ENCODE measurements around the gene CSTF2T. TPM values are rescaled to one million over a fixed set of nuclear protein-coding genes. Genes with fewer than 3 reads are reported as not detected.

The CSTF2T gene
- total and polyA plus RNA-seq, 2 of the 13 experiments (the other 11 are each of a cell fraction or from before 2014, with no cell fraction given), result 1.4 to 7.2 TPM

GRCh38 chr10:51699475-51700227 is at the start of gene CSTF2T (continued):
- TF ChIP-seq HNF1B (CRISPR knock-in tag; IDR thresholded peaks at IDR 0.05) (0 out of 2 replicates have a peak, but pooled peaks have one; percentile 42), GATAD1 (CRISPR knock-in tag; IDR thresholded peaks at IDR 0.05) (peak; percentile 84), JUN (CRISPR knock-in tag; IDR thresholded peaks at IDR 0.05) (no peak), POLR2A (IDR thresholded peaks at IDR 0.05; ENCODE audit: insufficient read depth in 1 of 2, low read depth in 2 of 2, low read length in 2 of 2) (peak; percentile 49 to 63; a peak in 3 of 4 replicates), ATF7-NPFF (CRISPR knock-in tag; IDR thresholded peaks at IDR 0.05; ENCODE audit: low read depth) (no peak), ZNF430 (CRISPR knock-in tag; IDR thresholded peaks at IDR 0.05) (no peak), ZMAT3 (CRISPR knock-in tag; conservative IDR thresholded peaks at IDR 0.05) (no peak), ZNF34 (CRISPR knock-in tag; IDR thresholded peaks at IDR 0.05; ENCODE audit: borderline replicate concordance) (0 out of 2 replicates have a peak, but pooled peaks have one; percentile 46), NFKBIZ (CRISPR knock-in tag; IDR thresholded peaks at IDR 0.05) (no peak), POLR2G (IDR thresholded peaks at IDR 0.05; ENCODE audit: low read depth, low read length) (peak; percentile 64), ZNF614 (CRISPR knock-in tag; IDR thresholded peaks at IDR 0.05; ENCODE audit: borderline replicate concordance) (no peak), SAP130 (CRISPR knock-in tag; IDR thresholded peaks at IDR 0.05; ENCODE audit: low read depth) (peak; percentile 66), ZNF780A (CRISPR knock-in tag; IDR thresholded peaks at IDR 0.05) (no peak), ZNF615 (CRISPR knock-in tag; IDR thresholded peaks at IDR 0.05; ENCODE audit: borderline replicate concordance) (no peak), ZNF225 (CRISPR knock-in tag; IDR thresholded peaks at IDR 0.05) (no peak), NR3C1 (CRISPR knock-in tag; IDR thresholded peaks at IDR 0.05) (no peak), SALL1 (CRISPR knock-in tag; IDR thresholded peaks at IDR 0.05) (peak; percentile 20; the same call in 1 of the 2 replicates), SPEN (CRISPR knock-in tag; IDR thresholded peaks at IDR 0.05; ENCODE audit: low read depth) (peak; percentile 63; the same call in 1 of the 2 replicates), NONO (IDR thresholded peaks at IDR 0.05) (no peak), NONO (CRISPR knock-in tag; conservative IDR thresholded peaks at IDR 0.05) (0 out of 2 replicates have a peak, but pooled peaks have one; percentile 26), NR2C2 (CRISPR knock-in tag; IDR thresholded peaks at IDR 0.05; ENCODE audit: borderline replicate concordance) (peak; percentile 87)
